Renal pelvis (tissue), 4 donors: ENCODE results near the gene SLC17A9. TPM values are rescaled to one million over a fixed set of nuclear protein-coding genes. Genes with fewer than 3 reads are reported as not detected.
"Not testable (repeated sequence)": the region's sequence is repeated elsewhere in the genome, so short reads cannot be mapped to it uniquely, and the experiment has no call there.

Experiments
- DNase-seq: peaks from one replicate; pipeline ENCODE4 v3.0.0-alpha.2; 2013
- polyA plus RNA-seq, 3 donors: library from polyadenylated mRNA; unstranded; fragments of 120-200 nt; gene quantifications; one replicate each; pipeline ENCODE4 v1.2.1, GENCODE V29; 2013; ENCODE audit not compliant: insufficient read length in 3 of 3

Gene SLC17A9
- polyA plus RNA-seq, 3 donors, result 1.5 to 2.7 (median 1.6) TPM

DNA sequence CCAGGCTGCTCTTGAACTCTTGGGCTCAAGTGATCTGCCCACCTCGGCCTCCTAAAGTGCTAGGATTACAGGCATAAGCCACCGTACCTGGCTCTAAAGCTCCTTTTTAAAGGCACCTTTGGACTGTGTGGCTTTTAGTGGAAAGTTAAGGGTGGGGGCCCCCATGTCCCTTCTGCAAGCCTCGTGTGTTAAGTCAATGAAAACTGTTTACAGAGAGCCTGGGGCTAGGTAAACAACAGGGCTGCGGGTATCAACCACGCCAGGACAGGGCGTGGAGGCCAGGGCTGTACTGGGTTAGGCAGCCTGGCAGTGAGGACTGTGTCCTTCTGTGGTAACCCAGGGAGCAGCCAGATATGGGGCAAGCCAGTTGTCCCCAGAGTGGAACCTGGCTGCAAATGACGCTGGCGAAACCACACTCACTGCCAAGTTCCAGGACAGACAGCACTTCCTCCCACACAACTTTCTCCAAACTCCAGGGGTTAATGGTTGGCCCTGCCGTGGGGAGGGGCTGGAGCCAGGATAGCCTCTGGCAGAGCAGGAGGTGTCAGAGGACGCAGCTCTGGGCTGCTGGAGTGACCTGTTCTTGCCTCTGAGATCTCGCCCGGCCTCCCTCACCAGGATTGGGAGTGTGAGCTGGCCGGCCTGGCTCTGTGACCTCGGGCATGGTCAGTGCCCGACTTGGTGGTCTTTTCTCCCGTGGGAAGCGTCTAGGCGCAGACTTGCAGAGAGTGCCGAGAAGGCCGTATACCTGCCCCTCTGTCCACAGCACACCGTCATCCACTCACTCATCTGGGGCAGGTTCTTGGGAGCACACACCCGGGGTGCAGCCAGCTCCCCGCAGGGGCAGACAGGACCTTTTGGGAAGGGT is 3.2 kb downstream of the SLC17A9 start:
- DNase-seq, result no peak

DNA sequence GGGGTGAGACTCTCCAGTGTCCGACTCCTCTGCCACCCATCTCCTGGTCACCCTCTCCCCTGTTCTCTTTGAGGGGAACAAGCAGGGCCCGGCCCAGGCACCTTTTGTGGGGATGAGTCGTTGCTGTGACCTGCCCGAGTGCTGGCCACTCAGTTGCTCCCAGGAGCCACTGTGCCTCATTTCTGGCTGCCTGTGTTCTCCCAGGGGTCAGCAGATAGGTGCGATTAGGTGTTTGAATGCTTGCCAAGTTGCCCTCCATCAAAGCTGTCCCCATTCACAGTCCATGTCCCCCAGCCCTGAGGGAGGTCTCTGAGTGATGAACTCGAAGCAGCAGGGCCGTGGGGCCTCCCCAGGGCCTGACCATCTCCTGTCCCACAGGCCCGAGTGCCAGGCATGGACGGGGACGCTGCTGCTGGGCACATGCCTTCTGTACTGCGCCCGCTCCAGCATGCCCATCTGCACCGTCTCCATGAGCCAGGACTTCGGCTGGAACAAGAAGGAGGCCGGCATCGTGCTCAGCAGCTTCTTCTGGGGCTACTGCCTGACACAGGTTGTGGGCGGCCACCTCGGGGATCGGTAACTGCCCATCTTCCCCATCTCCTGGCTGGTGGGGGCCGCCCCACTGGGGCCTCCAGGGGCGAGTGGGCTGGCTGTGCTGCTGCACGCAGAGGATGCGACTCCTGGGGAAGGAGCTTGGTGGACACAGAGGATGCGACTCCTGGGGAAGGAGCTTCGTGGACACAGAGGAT is 4.1 kb downstream of the SLC17A9 start:
- no peak for DNase-seq

DNA sequence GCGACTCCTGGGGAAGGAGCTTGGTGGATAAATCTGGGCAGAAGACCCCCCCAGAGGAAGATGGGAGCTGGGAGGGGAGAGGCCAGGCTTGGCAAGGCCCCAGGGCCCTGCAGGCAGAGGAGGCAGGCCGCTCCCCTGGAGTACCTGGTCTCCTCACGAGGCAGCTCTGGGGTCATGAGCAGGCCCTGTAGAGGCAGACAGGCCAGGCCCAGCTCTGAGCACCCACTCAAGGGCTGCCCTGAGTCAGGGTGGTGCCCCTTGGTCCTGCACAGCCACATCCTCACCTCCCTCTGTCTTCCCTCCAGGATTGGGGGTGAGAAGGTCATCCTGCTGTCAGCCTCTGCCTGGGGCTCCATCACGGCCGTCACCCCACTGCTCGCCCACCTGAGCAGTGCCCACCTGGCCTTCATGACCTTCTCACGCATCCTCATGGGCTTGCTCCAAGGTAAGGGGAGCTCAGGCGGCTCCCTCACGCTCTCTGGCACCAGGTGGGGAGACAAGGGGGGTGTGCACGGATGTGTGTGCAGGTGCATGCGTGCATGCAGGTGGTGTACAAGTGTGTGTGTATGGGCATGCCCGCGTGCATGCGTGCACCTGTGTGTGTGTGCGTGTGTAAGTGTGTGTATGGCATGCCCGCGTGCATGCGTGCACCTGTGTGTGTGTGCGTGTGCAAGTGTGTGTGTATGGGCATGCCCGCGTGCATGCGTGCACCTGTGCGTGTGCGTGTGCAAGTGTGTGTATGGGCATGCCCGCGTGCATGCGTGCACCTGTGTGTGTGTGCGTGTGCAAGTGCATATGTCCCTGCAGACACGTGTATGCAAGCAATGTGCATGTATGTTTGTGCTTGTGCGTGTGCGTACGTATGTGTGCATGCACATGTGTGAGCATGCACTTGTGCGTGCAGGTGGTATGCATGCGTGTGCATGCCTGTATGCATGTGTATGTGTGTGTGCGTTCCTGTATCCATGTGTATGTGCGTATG is 4.9 kb downstream of the SLC17A9 start:
- DNase-seq, result no peak

DNA sequence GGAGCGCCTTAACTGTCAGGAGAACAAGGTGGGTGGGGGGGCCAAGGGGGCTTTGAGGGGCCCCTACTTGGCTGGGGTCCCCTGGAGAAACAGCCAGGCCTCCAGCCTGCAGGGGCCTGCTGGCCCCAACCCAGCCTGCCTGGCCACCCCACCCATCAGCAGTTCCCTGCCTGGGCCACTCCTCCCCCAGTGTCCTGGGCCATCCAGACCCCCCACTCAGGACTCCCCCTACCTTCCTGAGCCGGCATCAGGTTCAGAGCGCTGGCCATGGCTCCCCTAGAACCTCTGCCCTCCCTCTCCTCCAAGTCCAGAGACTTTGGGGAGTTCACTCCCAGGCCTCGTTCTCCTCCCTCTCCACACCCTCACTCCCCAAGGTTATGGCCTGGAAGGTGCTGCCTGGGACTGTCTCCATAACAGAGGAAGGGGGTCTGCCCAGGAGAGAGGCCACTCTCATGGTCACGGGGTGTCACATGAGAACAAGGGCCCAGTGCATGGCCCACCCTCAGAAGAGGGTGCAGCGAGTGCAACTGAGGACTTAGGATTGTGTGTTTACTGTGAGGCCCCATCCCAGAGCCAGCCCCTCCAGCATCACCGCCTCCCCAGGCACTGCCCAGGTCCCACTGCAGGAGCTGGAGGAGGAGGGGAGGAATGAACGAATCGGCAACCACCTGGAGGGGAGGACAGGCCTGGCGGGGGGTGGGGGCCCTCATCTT is 6.0 kb downstream of the SLC17A9 start:
- DNase-seq, result no peak

DNA sequence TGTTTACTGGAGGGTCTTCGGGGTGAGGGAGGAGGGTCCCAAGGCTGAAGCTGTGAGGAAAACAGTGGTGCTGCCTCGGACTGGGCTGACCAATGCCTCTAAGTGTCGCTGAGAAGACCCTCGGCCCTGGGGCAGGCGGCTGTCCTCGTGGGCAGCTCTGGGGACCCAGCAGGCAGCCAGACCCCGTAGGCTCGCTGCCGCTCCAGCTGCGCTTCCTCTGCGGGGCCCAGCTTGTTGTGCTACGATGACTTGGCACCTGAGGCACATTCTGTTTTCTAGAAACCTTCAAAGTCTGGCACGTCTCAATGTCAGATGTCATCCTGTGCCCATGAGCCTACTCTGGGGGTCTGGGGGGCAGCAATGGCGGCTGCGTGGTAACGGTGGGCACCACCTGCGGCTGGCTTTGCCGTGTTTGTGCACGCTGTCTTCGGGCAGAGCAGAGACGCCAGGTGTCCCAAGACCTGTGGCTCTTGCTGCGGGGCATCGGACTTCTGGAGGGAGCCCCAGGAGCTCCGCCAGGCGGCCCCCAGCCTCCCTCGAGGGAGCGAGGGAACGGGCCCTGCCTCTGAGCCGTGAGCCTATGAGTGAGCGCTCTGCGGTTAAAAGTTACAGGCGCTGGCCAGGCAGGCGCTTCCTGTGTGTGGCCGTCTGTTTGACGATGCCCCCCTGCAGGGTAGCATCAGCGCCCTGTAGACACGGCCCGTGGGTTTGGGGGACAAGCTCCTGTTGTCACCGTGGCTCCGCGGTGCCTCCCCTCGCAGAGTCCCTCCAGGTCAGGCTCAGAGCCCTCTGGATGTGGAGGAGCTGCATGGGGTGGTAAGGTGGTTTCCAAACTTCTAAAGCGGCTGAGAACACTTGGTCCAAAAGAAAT is 6.8 kb downstream of the SLC17A9 start:
- no peak for DNase-seq

DNA sequence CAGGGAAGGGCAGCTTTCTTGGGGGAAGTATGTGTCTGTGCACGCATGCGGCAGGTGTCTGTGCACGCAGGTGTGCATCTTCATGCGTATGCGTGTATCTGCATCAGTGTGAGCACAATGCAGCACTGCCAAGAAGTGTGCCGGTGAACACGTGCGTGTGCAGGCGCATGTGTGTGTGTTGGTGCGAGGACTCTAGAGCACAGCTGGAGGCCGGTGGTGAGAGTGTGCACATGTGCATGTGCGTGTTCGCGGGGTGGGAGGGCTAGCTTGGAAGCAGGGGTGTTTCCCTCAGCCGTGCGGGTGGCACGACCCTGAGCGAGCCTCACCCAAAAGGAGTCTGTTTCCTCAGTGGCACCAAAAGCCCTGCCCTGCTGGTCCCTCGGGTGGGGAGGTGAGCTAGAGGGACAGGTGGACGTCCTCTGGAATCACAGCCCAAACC is 7.5 kb downstream of the SLC17A9 start:
- no peak for DNase-seq

DNA sequence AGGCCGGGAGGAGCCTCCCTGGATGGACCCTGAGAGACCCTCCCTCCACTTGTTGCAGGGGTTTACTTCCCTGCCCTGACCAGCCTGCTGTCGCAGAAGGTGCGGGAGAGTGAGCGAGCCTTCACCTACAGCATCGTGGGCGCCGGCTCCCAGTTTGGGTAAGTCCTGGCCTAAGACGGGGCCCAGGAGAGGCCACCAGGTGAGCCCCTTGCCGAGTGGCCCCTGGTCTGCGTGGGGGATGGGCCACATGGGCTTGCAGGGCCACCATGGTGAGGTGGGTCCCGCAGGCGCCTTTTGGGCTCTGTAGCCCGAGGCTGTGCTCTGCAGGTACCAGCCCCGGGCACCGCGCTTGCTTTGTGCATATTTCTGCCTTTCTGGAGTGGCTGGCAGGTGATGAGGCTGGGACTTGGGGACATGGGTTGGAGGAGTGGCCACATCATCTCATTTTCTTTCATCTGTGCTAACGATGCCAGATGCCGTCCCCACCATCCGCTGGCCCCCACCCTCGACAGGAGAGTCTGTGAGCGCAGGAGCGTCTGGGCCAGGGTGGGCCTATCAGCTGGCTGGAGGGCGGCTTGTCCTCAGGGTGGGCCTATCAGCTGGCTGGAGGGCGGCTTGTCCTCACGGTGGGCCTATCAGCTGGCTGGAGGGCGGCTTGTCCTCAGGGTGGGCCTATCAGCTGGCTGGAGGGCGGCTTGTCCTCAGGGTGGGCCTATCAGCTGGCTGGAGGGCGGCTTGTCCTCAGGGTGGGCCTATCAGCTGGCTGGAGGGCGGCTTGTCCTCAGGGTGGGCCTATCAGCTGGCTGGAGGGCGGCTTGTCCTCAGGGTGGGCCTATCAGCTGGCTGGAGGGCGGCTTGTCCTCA is 8.2 kb downstream of the SLC17A9 start:
- DNase-seq, result not testable (repeated sequence)

DNA sequence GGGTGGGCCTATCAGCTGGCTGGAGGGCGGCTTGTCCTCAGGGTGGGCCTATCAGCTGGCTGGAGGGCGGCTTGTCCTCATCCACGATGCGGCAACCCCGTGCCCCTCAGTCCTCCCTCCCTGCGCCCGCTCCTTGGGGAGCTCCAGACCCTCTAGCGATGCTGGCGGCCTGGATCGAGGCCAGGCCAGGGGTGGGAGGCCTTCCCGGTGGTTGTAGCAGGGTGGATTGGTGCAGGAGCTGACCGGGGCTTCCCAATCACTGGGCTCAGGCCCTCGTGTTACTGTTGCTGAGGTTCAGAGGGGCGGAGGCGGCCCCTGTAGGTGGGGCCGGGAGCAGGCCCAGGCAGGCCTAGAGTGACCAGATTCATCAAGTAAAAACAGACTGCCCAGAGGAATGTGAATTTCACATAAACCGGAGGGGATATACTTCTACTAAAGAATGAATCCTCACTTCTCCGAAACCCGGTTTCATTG is 8.8 kb downstream of the SLC17A9 start:
- DNase-seq, result no peak

DNA sequence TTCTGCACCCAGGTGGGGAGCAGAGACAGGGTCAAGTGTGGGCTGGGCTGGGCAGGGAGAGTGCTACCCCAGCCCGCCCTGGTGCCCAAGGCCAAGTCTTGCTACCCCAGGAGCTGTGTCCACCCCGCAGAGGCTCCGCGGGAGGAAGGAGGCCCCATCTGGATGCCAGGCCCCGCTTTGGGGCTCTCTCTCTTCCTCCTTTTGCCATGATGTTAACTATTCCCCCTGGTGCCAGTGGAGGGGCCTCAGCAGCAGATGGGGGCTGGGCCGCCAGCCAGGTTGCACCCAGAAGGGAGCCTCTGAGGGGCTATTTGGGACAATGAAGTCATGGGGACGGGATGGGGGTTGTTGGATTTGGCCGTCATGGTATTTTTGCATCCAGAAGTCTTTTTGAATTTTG is 9.3 kb downstream of the SLC17A9 start:
- DNase-seq, result no peak

DNA sequence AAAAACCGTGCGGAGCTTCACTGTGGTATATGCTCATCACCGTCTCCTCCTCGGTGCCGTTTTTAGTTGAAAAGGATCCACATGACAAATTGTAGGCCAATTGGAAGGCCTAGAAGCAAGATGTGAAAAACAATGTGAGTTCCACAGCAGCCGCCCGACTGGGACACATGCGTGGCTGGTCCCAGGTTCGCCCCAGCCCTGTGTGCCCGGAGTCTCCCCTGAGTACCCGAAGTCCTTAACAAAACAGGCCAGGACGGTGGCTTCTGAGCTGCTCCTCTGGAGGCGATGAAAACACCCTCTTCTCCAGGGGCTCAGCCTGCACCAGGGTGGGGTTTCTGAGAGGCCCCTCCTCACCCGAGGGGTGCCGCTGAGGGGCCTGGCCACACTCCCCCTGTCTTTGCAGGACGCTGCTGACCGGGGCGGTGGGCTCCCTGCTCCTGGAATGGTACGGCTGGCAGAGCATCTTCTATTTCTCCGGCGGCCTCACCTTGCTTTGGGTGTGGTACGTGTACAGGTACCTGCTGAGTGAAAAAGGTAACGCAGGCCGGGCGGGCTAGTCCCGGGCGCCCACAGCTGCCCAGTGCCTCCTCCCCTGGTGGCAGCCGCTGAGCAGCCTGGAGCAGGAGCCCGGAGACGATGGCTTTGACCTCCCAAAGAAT is 9.8 kb downstream of the SLC17A9 start:
- DNase-seq, result no peak

DNA sequence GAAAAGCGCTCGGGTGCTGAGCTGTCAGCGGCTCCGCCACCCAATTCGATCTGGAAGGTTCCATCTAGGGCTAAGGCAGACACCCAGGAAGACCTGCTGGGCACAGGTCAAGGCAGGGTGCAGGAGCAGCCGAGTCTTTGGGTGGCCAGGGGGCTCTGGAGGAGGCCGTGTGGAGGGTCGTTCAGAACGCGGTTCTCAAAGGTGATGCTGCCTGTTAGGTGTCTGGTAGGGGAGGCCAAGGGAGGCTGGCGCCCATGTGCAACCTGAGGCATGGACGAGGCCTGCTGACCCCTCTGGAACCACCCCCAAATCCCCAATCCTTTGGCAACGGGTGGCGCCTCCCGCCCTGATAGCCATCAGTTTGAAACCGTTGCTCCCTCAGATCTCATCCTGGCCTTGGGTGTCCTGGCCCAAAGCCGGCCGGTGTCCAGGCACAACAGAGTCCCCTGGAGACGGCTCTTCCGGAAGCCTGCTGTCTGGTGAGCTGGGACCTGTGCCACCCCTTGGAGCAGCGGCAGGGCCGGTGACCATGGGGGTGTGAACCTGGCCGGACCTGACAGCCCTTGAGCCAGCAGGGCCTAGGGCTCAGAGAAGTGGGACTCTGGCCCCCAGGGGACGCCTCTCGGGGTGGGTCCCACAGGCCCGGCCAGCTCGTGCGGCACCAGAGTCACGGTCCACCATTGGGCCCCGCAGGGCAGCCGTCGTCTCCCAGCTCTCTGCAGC is 10.5 kb downstream of the SLC17A9 start:
- DNase-seq, result no peak

DNA sequence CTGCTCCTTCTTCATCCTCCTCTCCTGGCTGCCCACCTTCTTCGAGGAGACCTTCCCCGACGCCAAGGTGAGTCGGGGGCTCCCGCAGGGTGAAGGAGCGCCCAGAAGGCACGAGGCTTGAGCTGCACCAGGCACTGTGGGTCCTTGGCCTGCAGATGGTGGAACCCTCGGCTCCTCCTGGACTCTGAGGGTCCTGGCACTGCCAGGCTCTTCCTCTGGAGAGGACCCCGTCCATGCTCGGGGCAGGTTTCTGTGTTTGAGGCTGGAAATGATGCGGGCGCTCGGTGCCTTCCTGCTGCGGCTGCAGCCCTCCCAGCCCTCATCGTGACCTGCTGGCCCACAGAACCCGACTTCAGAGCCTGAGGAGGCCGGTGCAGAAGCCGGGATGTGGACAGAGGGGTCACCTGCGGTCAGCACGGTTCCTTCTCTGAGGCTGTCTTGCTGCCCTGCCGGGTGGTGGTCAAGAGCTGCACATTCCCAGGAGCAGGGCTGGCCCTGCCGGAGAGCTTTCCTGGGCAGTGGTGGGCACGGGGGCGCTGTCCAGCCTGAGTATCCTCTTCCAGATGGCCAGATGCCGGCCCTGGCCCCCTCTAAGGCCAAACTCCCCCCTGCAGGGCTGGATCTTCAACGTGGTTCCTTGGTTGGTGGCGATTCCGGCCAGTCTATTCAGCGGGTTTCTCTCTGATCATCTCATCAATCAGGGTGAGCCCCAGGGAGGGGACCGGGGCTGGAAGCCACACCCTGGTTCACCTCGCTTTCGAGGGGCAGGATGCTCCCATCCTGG is 11.3 kb downstream of the SLC17A9 start:
- DNase-seq, result no peak

DNA sequence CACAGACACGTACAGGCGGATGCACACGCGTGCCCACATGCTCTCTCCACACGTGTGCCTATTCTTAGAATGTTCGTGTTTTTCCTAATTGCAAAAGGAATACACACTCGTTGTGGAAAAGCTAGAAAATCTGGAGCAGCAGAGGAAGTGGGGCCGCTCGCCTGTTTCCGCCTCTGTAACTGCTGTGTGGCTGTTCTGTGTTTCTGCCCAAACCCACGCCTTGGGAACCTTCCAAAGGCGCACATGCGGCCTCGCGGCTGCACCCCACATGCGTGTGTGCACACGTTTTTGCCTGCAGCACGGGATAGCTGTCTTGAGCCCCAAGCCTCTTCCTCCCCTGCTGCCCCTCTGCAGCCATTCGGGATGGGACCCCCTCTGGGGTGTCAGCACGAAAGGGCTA is 12.2 kb downstream of the SLC17A9 start:
- DNase-seq, result no peak

DNA sequence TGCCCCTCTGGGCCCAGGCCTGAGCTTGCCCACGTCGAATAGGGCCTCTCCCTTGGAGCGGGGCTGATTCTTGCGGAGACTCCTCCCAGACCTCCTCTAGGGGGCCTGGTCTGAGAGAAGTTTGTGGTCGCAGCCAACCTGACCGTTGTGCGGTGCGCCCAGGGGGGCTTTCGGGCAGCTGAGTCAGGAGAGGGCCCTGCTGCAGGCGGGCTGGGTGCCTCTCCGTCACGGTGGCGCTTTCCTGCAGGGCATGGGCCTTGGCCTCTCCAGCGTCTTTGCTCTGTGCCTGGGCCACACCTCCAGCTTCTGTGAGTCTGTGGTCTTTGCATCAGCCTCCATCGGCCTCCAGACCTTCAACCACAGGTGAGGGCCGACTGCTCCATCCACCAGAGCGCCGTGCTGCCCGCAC is 12.9 kb downstream of the SLC17A9 start:
- no peak for DNase-seq

DNA sequence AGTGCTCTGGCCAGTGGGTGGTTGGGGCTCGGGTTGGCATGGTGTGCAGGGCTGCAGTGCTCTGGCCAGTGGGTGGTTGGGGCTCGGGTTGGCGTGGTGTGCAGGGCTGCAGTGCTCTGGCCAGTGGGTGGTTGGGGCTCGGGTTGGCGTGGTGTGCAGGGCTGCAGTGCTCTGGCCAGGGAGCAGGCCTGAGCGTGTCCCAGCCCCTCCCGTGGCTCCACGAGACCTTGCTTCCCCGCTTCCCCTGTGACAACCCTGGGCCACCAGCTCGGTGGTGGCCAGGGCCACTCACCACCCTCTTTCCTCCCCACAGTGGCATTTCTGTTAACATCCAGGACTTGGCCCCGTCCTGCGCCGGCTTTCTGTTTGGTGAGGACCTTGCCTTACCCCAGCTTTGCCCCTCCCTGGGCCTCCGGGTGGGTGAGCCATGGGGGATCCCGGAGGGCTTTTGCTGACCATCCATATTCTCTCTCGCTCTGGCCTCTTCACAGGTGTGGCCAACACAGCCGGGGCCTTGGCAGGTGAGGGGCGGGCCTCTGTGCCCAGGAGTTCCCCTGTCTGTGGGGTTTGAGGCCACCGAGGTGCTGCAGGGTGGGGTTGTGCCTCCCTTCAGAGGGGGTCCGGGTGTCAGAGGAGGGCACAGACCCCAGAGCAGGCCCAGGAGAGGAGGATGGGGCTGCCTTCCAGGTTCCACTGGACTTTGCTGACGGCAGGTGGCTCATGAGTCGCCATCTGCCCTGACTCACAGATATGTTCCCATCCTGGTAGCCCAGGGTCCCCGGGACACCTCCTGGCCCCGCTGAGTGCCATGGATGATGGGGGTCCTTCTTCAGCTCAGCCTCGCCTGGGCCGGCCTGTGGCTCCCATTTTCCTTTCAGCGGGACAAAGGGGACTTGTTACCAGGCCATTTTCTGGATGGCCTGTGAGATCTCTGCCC is 14.0 kb downstream of the SLC17A9 start:
- DNase-seq, result no peak

DNA sequence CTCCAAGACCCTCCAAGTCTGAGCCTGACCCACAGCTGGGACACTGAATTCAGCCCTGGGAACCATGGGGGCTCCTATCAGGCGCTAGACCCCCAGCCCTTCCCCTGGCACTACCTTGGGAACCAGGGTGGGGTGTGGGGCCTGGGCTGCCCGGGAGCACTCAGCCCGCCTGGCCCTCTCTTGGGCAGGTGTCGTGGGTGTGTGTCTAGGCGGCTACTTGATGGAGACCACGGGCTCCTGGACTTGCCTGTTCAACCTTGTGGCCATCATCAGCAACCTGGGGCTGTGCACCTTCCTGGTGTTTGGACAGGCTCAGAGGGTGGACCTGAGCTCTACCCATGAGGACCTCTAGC is 14.6 kb downstream of the SLC17A9 start:
- DNase-seq, result no peak
